CD8-positive, alpha-beta memory T cell (primary cell): ENCODE results near the gene AK2. TPM values are rescaled to one million over a fixed set of nuclear protein-coding genes. Genes with fewer than 3 reads are reported as not detected.
"Not testable (repeated sequence)": the region's sequence is repeated elsewhere in the genome, so short reads cannot be mapped to it uniquely, and the experiment has no call there.

Experiments used
- CTCF ChIA-PET: fragments of 350-600 bp; sonication (Branson Sonifier 250); formaldehyde crosslinking; loops from one replicate; lab custom pipeline; 2021; ENCODE audit warnings: antibody characterized with exemption; lab: Charles Lee
- POLR2A ChIA-PET: fragments of 350-600 bp; sonication (Branson Sonifier 250); formaldehyde crosslinking; loops from one replicate; lab custom pipeline; 2021; ENCODE audit warnings: antibody characterized with exemption; lab: Charles Lee
- DNase-seq, 5 donors: peaks; one replicate each; pipeline versions ENCODE4 v3.0.0 to v3.0.0-alpha.2; 2020 to 2022; ENCODE audit warnings: mixed read lengths in 1 of 5
- H3K27ac ChIP-seq: one replicate; pipeline ENCODE4 v1.7.0; 2013; ENCODE audit warnings: low read depth, mild to moderate bottlenecking, low read length, moderate library complexity
- H3K27me3 ChIP-seq: 2 replicates; pipeline ENCODE4 v1.7.0; 2013; ENCODE audit warnings: low read length, mild to moderate bottlenecking; ENCODE audit not compliant: insufficient read depth, poor library complexity, severe bottlenecking
- H3K36me3 ChIP-seq: 2 replicates; pipeline ENCODE4 v1.7.0; 2013; ENCODE audit warnings: mild to moderate bottlenecking, low read length, moderate library complexity; ENCODE audit not compliant: insufficient read depth
- H3K4me1 ChIP-seq: 2 replicates; pipeline ENCODE4 v1.7.0; 2013; ENCODE audit warnings: mild to moderate bottlenecking, low read length, moderate library complexity; ENCODE audit not compliant: insufficient read depth
- H3K4me3 ChIP-seq: 2 replicates; pipeline ENCODE4 v1.7.0; 2013; ENCODE audit warnings: mild to moderate bottlenecking, low read length
- H3K9me3 ChIP-seq: 2 replicates; pipeline ENCODE4 v1.7.0; 2013; ENCODE audit warnings: mild to moderate bottlenecking, low read length
- H3K27ac Mint-ChIP-seq, 8 donors: one replicate each; pipeline ENCODE4 v1.8.0; 2020 to 2021; ENCODE audit warnings: mixed read lengths in 8 of 8, mild to moderate bottlenecking in 6 of 8, inconsistent platforms in 3 of 8, moderate library complexity in 3 of 8
- H3K27me3 Mint-ChIP-seq, 2 donors: one replicate each; pipeline ENCODE4 v1.8.0; 2020 to 2021; ENCODE audit warnings: mixed read lengths in 2 of 2, mild to moderate bottlenecking in 1 of 2, moderate library complexity in 1 of 2
- H3K36me3 Mint-ChIP-seq, 3 donors: one replicate each; pipeline ENCODE4 v1.8.0; 2020 to 2021; ENCODE audit warnings: mixed read lengths in 3 of 3, inconsistent platforms in 1 of 3, mild to moderate bottlenecking in 1 of 3
- H3K4me1 Mint-ChIP-seq, 3 donors: one replicate each; pipeline ENCODE4 v1.8.0; 2020 to 2021; ENCODE audit warnings: mixed read lengths in 3 of 3, inconsistent platforms in 1 of 3, mild to moderate bottlenecking in 1 of 3
- H3K4me3 Mint-ChIP-seq, 7 donors: one replicate each; pipeline ENCODE4 v1.8.0; 2020 to 2021; ENCODE audit warnings: mixed read lengths in 7 of 7, mild to moderate bottlenecking in 6 of 7, moderate library complexity in 4 of 7, inconsistent platforms in 2 of 7
- H3K9me3 Mint-ChIP-seq, 5 donors: one replicate each; pipeline ENCODE4 v1.8.0; 2020 to 2022; ENCODE audit warnings: mixed read lengths in 5 of 5, mild to moderate bottlenecking in 3 of 5, moderate library complexity in 2 of 5, inconsistent platforms in 1 of 5
- polyA plus RNA-seq: library from polyadenylated mRNA; unstranded; fragments of 300-500 nt; fragmentation: Illumina TruSeq; gene quantifications from one replicate; pipeline ENCODE4 v1.2.3, GENCODE V29; 2021
- total RNA-seq, 2 experiments: library from RNA; stranded (reverse); gene quantifications; one replicate each; pipeline ENCODE4 v1.2.3, GENCODE V29; 2021

AK2 gene
- total and polyA plus RNA-seq, 3 experiments from 2014 or later, result 110 to 305 (median 288) TPM

GRCh38 chr1:32973458-32973857, 63.2 kb downstream of the AK2 start:
- H3K27me3 Mint-ChIP-seq, result peaks cover 12 to 24% of the 10 kb centered on the region in 2 donors
- H3K9me3 ChIP-seq, H3K36me3 ChIP-seq, CTCF ChIA-PET, H3K9me3 Mint-ChIP-seq, DNase-seq, H3K4me3 ChIP-seq, H3K36me3 Mint-ChIP-seq, POLR2A ChIA-PET, H3K4me3 Mint-ChIP-seq, H3K4me1 ChIP-seq, H3K27ac ChIP-seq, H3K27ac Mint-ChIP-seq: not testable (repeated sequence)
- H3K4me1 Mint-ChIP-seq, result peaks cover 5 to 11% (median 9%) of the 10 kb centered on the region in 3 donors
- peaks cover 24% of the 10 kb centered on the region for H3K27me3 ChIP-seq

DNA sequence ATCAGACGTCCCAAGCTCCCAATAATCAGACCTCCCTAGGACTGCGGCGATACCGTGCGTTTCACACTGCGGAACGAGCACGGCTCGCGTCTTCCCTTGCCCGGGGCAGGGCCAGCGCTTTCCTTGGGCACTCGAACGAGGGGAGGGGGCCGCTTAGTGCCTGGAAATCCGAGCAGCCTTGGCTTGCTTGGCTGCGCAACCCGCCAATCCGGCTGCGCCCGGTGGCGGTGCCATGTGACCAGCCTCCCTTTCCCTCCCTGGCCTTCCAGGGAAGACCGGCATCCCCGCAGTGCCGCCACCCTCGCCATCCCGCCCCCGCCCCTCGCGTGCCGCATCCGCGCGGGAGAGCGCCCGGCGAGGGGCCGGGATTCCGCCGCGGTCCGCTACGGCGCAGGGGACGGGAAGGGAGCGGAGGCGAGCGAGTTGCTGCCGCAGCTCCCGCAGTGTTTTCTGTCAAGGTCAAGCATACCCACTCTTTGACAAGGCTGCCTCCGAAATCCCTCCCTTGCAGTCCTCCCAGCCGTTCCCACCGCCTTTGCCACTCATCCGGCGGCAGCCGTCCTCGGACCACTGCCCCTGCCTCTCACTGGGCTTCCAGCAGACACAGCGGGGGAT, 63.8 kb downstream of the AK2 start:
- Histone ChIP-seq H3K4me3 (peak overlapping the region; percentile 19), H3K36me3 (no peaks in the 10 kb centered on the region), H3K9me3 (no peaks in the 10 kb centered on the region), H3K4me1 (peaks cover 8% of the 10 kb centered on the region), H3K27ac (no peak overlapping the region), H3K27me3 (peaks cover 24% of the 10 kb centered on the region)
- H3K36me3 Mint-ChIP-seq, result peaks cover 0 to 4% (median 0%) of the 10 kb centered on the region in 3 donors
- ChIA-PET CTCF (no interaction called here), POLR2A (no interaction called here)
- peaks cover 5 to 11% (median 9%) of the 10 kb centered on the region in 3 donors for H3K4me1 Mint-ChIP-seq
- no peaks in the 10 kb centered on the region for H3K9me3 Mint-ChIP-seq
- peaks cover 12 to 24% of the 10 kb centered on the region in 2 donors for H3K27me3 Mint-ChIP-seq
- H3K27ac Mint-ChIP-seq, result no peak overlapping the region
- no peak for DNase-seq
- H3K4me3 Mint-ChIP-seq, result peak overlapping the region in 4 of 7 donors; percentile 12 to 58 (median 36)

DNA sequence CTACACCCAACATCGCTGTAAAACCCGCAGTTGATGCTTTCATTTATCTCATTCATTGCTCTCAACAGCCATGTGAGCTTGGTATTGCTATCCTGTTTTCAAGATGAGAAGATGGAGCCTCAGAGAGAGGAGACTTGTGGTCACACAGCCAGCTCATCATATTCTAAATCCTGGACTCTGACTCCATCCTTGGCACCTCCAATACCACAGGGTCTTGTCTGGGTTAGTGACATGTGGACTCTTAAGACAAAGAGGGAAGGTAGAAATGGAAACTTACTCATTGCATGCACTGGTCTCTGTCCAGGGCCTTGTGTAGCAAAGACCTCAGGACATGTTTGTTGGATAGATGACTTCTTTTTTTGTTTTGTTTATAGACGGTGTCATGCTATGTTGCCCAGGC, 65.1 kb downstream of the AK2 start:
- DNase-seq, result no peak
- H3K27me3 ChIP-seq, result peaks cover 24% of the 10 kb centered on the region
- no peaks in the 10 kb centered on the region for H3K36me3 ChIP-seq
- peaks cover 5 to 12% (median 11%) of the 10 kb centered on the region in 3 donors for H3K4me1 Mint-ChIP-seq
- no peaks in the 10 kb centered on the region for H3K9me3 ChIP-seq
- no peak overlapping the region for H3K27ac ChIP-seq
- peaks cover 8% of the 10 kb centered on the region for H3K4me1 ChIP-seq
- peak overlapping the region in 1 of 7 donors; percentile 48 for H3K4me3 Mint-ChIP-seq
- ChIA-PET CTCF (no interaction called here), POLR2A (no interaction called here)
- H3K9me3 Mint-ChIP-seq, result no peaks in the 10 kb centered on the region
- H3K27ac Mint-ChIP-seq, result no peak overlapping the region
- peaks cover 0 to 4% (median 2%) of the 10 kb centered on the region in 3 donors for H3K36me3 Mint-ChIP-seq
- peaks cover 18 to 29% of the 10 kb centered on the region in 2 donors for H3K27me3 Mint-ChIP-seq
- no peak overlapping the region for H3K4me3 ChIP-seq

DNA sequence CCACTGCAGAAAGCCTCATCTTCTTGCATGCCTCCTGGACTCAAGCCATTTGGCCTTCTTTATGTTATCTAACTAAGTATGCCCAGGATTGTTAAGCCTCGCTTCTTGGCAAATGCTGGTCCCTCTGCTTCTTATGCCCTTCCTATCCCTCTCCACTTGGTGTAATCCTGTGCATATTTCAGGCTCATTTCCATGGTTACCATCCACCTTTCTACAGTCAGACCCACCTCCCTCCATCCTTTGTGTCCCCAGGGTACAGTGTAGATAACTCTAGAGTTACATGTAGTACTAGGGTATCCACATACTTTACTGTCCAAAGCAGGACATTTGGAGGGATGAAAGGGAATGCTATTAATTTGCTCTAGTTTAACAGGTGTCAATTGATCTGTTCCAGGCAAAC, 65.5 kb downstream of the AK2 start:
- Mint-ChIP-seq H3K9me3 (no peaks in the 10 kb centered on the region), H3K4me3 (peak overlapping the region in 1 of 7 donors; percentile 3), H3K4me1 (peaks cover 5 to 12% (median 11%) of the 10 kb centered on the region in 3 donors), H3K27ac (peak overlapping the region in 1 of 8 donors; percentile 82), H3K36me3 (peaks cover 0 to 4% (median 2%) of the 10 kb centered on the region in 3 donors), H3K27me3 (peaks cover 18 to 29% of the 10 kb centered on the region in 2 donors)
- no peaks in the 10 kb centered on the region for H3K36me3 ChIP-seq
- H3K27me3 ChIP-seq, result peaks cover 24% of the 10 kb centered on the region
- H3K4me3 ChIP-seq, result no peak overlapping the region
- H3K9me3 ChIP-seq, result no peaks in the 10 kb centered on the region
- no peak overlapping the region for H3K27ac ChIP-seq
- DNase-seq, result no peak
- CTCF ChIA-PET, result no interaction called here
- POLR2A ChIA-PET, result no interaction called here
- peaks cover 8% of the 10 kb centered on the region for H3K4me1 ChIP-seq

- no peak overlapping the region for H3K27ac Mint-ChIP-seq
- H3K4me3 Mint-ChIP-seq, result peak overlapping the region in 1 of 7 donors; percentile 51
- peaks cover 8 to 18% (median 17%) of the 10 kb centered on the region in 3 donors for H3K4me1 Mint-ChIP-seq
- H3K27me3 ChIP-seq, result peaks cover 24% of the 10 kb centered on the region
- ChIA-PET CTCF (interaction anchor here (0.7 to 1.5 kb wide), 3 partner anchors 45 to 326 kb away, joined by 3 read pairs; no protein-coding TSS in a partner anchor), POLR2A (interaction anchor here (1.1 kb wide), 1 partner anchor 11 kb away, joined by 4 read pairs; no protein-coding TSS in a partner anchor)
- no peaks in the 10 kb centered on the region for H3K36me3 ChIP-seq
- no peak overlapping the region for H3K27ac ChIP-seq
- H3K9me3 Mint-ChIP-seq, result no peaks in the 10 kb centered on the region
- H3K4me1 ChIP-seq, result peaks cover 14% of the 10 kb centered on the region
- H3K36me3 Mint-ChIP-seq, result peaks cover 1 to 4% (median 2%) of the 10 kb centered on the region in 3 donors
- H3K4me3 ChIP-seq, result no peak overlapping the region
- H3K27me3 Mint-ChIP-seq, result peaks cover 16 to 29% of the 10 kb centered on the region in 2 donors
- DNase-seq, result no peak
- H3K9me3 ChIP-seq, result no peaks in the 10 kb centered on the region
Observed at GRCh38 chr1:32969566-32969965, 67.1 kb downstream of the AK2 start.

GRCh38 chr1:32967888-32968568, 68.7 kb downstream of the AK2 start:
- no peak overlapping the region for H3K27ac ChIP-seq
- no peaks in the 10 kb centered on the region for H3K9me3 ChIP-seq
- peak overlapping the region in 1 of 7 donors; percentile 24 for H3K4me3 Mint-ChIP-seq
- peaks cover 23% of the 10 kb centered on the region for H3K27me3 ChIP-seq
- H3K4me1 Mint-ChIP-seq, result peaks cover 13 to 23% (median 21%) of the 10 kb centered on the region in 3 donors
- no peak for DNase-seq
- CTCF ChIA-PET, result no interaction called here
- peak overlapping the region in 1 of 8 donors; percentile 36 for H3K27ac Mint-ChIP-seq
- H3K27me3 Mint-ChIP-seq, result peaks cover 16 to 26% of the 10 kb centered on the region in 2 donors
- no peaks in the 10 kb centered on the region for H3K9me3 Mint-ChIP-seq
- no peaks in the 10 kb centered on the region for H3K36me3 ChIP-seq
- POLR2A ChIA-PET, result interaction anchor here (1.1 kb wide), 1 partner anchor 13 kb away, joined by 4 read pairs; no protein-coding TSS in a partner anchor
- no peak overlapping the region for H3K4me3 ChIP-seq
- H3K4me1 ChIP-seq, result peaks cover 15% of the 10 kb centered on the region
- peaks cover 2 to 5% (median 4%) of the 10 kb centered on the region in 3 donors for H3K36me3 Mint-ChIP-seq

GRCh38 chr1:32966900-32967299, 69.8 kb downstream of the AK2 start:
- no peaks in the 10 kb centered on the region for H3K9me3 ChIP-seq
- peak overlapping the region in 1 of 8 donors; percentile 27 for H3K27ac Mint-ChIP-seq
- H3K4me1 Mint-ChIP-seq, result peaks cover 19 to 26% (median 24%) of the 10 kb centered on the region in 3 donors
- H3K9me3 Mint-ChIP-seq, result no peaks in the 10 kb centered on the region
- peaks cover 10 to 17% of the 10 kb centered on the region in 2 donors for H3K27me3 Mint-ChIP-seq
- H3K27ac ChIP-seq, result no peak overlapping the region
- H3K36me3 ChIP-seq, result no peaks in the 10 kb centered on the region
- H3K4me3 ChIP-seq, result no peak overlapping the region
- H3K36me3 Mint-ChIP-seq, result peaks cover under 1 to 8% (median 2%) of the 10 kb centered on the region in 3 donors
- H3K27me3 ChIP-seq, result peaks cover 12% of the 10 kb centered on the region
- peaks cover 18% of the 10 kb centered on the region for H3K4me1 ChIP-seq
- ChIA-PET POLR2A (interaction anchor here (0.6 to 0.7 kb wide), 2 partner anchors 496 to 1967 kb away, joined by 3 to 8 read pairs; no protein-coding TSS in a partner anchor), CTCF (no interaction called here)
- DNase-seq, result no peak
- H3K4me3 Mint-ChIP-seq, result peak overlapping the region in 3 of 7 donors; percentile 10 to 59 (median 17)
